GM12878 (cell line): ENCODE data around the gene GRK5. TPM values are rescaled to one million over a fixed set of nuclear protein-coding genes. Genes with fewer than 3 reads are reported as not detected.
"Not testable (repeated sequence)": the region's sequence is repeated elsewhere in the genome, so short reads cannot be mapped to it uniquely, and the experiment has no call there.

ENCODE experiments used
- ATAC-seq: fragments of 200-7000 bp; cut with Tn5 transposase; 3 replicates; pipeline ENCODE4 v1.9.1; 2020; ENCODE audit warnings: mild to moderate bottlenecking, moderate library complexity
- BruUV-seq: library from RNA; stranded (reverse); fragments of 400-500 nt; replicated peaks from 2 replicates; lab custom pipeline; 2021; lab: Mats Ljungman, UMichigan
- CTCF ChIA-PET: fragments of 300-600 bp; sonication (Branson Sonifier 250); formaldehyde crosslinking; extraction: SDS; loops from one replicate; lab custom pipeline; 2021; ENCODE audit warnings: inconsistent platforms; lab: Yijun Ruan, JAX
- POLR2A ChIA-PET: fragments of 350-600 bp; formaldehyde crosslinking; extraction: SDS; loops from one replicate; lab custom pipeline; 2021; ENCODE audit warnings: inconsistent platforms; lab: Charles Lee
- RAD21 ChIA-PET: fragments of 300-600 bp; sonication (Branson Sonifier 250); formaldehyde crosslinking; loops from one replicate; lab custom pipeline; 2023; ENCODE audit warnings: antibody characterized with exemption; ENCODE audit not compliant: unreplicated experiment; lab: Charles Lee
- SMC1A ChIA-PET: fragments of 300-600 bp; sonication (Branson Sonifier 250); formaldehyde crosslinking; loops from one replicate; lab custom pipeline; 2023; ENCODE audit not compliant: unreplicated experiment, uncharacterized antibody; lab: Charles Lee
- DNase-seq: peaks from one replicate; pipeline ENCODE4 v3.0.0-alpha.2; 2011; ENCODE audit warnings: low read depth, low spot score
- FAIRE-seq: peaks from 3 replicates; lab custom pipeline; 2011; peaks lifted over from hg19 to GRCh38; lab: Jason Lieb, UNC
- H2AFZ ChIP-seq: 2 replicates; pipeline ENCODE4 v1.6.0; 2011; ENCODE audit warnings: low read depth, low read length, control low read depth; ENCODE audit not compliant: control insufficient read depth
- H3K27ac ChIP-seq: 2 replicates; pipeline ENCODE4 v1.5.1; 2011; ENCODE audit warnings: control low read depth; ENCODE audit not compliant: control insufficient read depth, insufficient read depth
- H3K27me3 ChIP-seq, 2 experiments: replicated peaks in 1 of 2; 2 replicates each; pipeline versions ENCODE4 v1.6.0 to v1.6.1; 2011; ENCODE audit warnings: low read length in 1 of 2; ENCODE audit not compliant: control insufficient read depth in 2 of 2, insufficient read depth in 2 of 2
- H3K36me3 ChIP-seq, 2 experiments: 2 replicates each; pipeline ENCODE4 v1.5.1; 2011; ENCODE audit warnings: low read length in 1 of 2; ENCODE audit not compliant: control insufficient read depth in 2 of 2, insufficient read depth in 2 of 2
- H3K4me1 ChIP-seq: 2 replicates; pipeline ENCODE4 v1.6.1; 2011; ENCODE audit warnings: mild to moderate bottlenecking, low read length, moderate library complexity, mixed read lengths; ENCODE audit not compliant: control insufficient read depth, insufficient read depth
- H3K4me2 ChIP-seq: 2 replicates; pipeline ENCODE4 v1.6.0; 2011; ENCODE audit warnings: control low read depth; ENCODE audit not compliant: control insufficient read depth, insufficient read depth
- H3K4me3 ChIP-seq: fragments of 200-600 bp; sonication (generic); 2 replicates; pipeline ENCODE4 v1.5.1; 2016
- H3K79me2 ChIP-seq: 2 replicates; pipeline ENCODE4 v1.6.0; 2011; ENCODE audit warnings: low read length; ENCODE audit not compliant: control insufficient read depth, insufficient read depth
- H3K9ac ChIP-seq: 2 replicates; pipeline ENCODE4 v1.8.0; 2011; ENCODE audit warnings: low read length, control low read depth, mixed read lengths; ENCODE audit not compliant: control insufficient read depth, insufficient read depth
- H3K9me3 ChIP-seq: replicated peaks from 3 replicates; pipeline ENCODE4 v1.5.1; 2011; ENCODE audit warnings: mild to moderate bottlenecking, low read length; ENCODE audit not compliant: control insufficient read depth, insufficient read depth
- H4K20me1 ChIP-seq: 2 replicates; pipeline ENCODE4 v1.6.0; 2011; ENCODE audit not compliant: control insufficient read depth, insufficient read depth
- BHLHE40 ChIP-seq, 2 experiments: fragments of 450-650 bp in 1 of 2; IDR thresholded peaks; 2 replicates each; pipeline ENCODE4 v1.6.1; 2011 to 2017; ENCODE audit warnings: low read depth in 2 of 2, borderline replicate concordance in 1 of 2, improper control_type of control experiment in 1 of 2, low read length in 1 of 2, mild to moderate bottlenecking in 1 of 2
- CEBPZ ChIP-seq: fragments of 150-350 bp; IDR thresholded peaks from 2 replicates; pipeline ENCODE4 v1.6.1; 2016; ENCODE audit warnings: low read depth, low read length
- CREB1 ChIP-seq: IDR thresholded peaks from 2 replicates; pipeline ENCODE4 v1.6.1; 2012; ENCODE audit warnings: low read depth, mild to moderate bottlenecking, inconsistent platforms
- CREM ChIP-seq: IDR thresholded peaks from 2 replicates; pipeline ENCODE4 v1.6.1; 2014; ENCODE audit warnings: antibody characterized with exemption, low read depth
- GABPA ChIP-seq: IDR thresholded peaks from 2 replicates; pipeline ENCODE4 v1.6.1; 2014; ENCODE audit warnings: antibody characterized with exemption, low read depth, mild to moderate bottlenecking, inconsistent platforms
- NR2F1 ChIP-seq: fragments of 450-650 bp; conservative IDR thresholded peaks from 2 replicates; pipeline ENCODE4 v1.6.1; 2017; ENCODE audit warnings: mild to moderate bottlenecking
- POLR2A ChIP-seq: IDR thresholded peaks from 2 replicates; pipeline ENCODE4 v1.6.1; 2011; ENCODE audit warnings: low read depth, mild to moderate bottlenecking, low read length
- RELA ChIP-seq: fragments of 450-650 bp; IDR thresholded peaks from 2 replicates; pipeline ENCODE4 v1.8.0; 2014; ENCODE audit warnings: borderline replicate concordance; ENCODE audit not compliant: partially characterized antibody
- RUNX3 ChIP-seq: IDR thresholded peaks from 2 replicates; pipeline ENCODE4 v1.6.1; 2012; ENCODE audit warnings: low read length, inconsistent platforms
- TCF12 ChIP-seq: IDR thresholded peaks from 2 replicates; pipeline ENCODE4 v1.6.1; 2011; ENCODE audit warnings: low read depth, mild to moderate bottlenecking, low read length
- whole genome bisulfite sequencing: methylation state at CpG from one replicate; pipeline ENCODE4 v1.1.6; 2016; ENCODE audit warnings: low lambda C conversion rate; ENCODE audit not compliant: insufficient replicate concordance, insufficient coverage; ENCODE audit errors: missing lambda C conversion rate; 5-methylcytosine and 5-hydroxymethylcytosine counted together
- in situ Hi-C: fragments of 300-500 bp; cut with MboI; formaldehyde crosslinking; loops from 9 replicates; pipeline ENCODE4 v1.14.3; 2018; ENCODE audit warnings: mixed read lengths
- intact Hi-C: fragments of 100-400 bp; cut with micrococcal nuclease; formaldehyde crosslinking; loops from one replicate; pipeline ENCODE4 v1.14.2; 2022; ENCODE audit not compliant: unreplicated experiment
- polyA plus RNA-seq, 11 experiments: library from polyadenylated mRNA; depleted of rRNA in 4 of 11; unstranded in 6 of 11; stranded (reverse) in 5 of 11; fragments of >200 nt; fragmentation: Nextera tagmentation in 4 of 11; fragmentation: Illumina TruSeq in 1 of 11; extraction: Ambion mirVana in 4 of 11; extraction: Trizol in 1 of 11; gene quantifications; 1 replicate in 1 of 11; 2 replicates in 10 of 11; pipeline versions ENCODE4 v1.2.1 to v1.2.3, GENCODE V29; 2011 to 2016; ENCODE audit warnings: inconsistent platforms in 2 of 11, missing spikeins in 2 of 11, low read depth in 1 of 11
- total RNA-seq, 4 experiments: library from RNA; depleted of rRNA in 3 of 4; stranded (reverse); fragments of >200 nt in 3 of 4; fragmentation: Illumina TruSeq in 1 of 4; extraction: Trizol in 1 of 4; gene quantifications; 2 replicates each; pipeline versions ENCODE4 v1.2.1 to v1.2.3, GENCODE V29; 2013 to 2021
- TF ChIP-seq, protein P1 (sequence below): IDR thresholded peaks from 2 replicates; pipeline ENCODE4 v1.6.1; 2012; ENCODE audit warnings: low read depth, low read length, improper control_type of control experiment
- TF ChIP-seq, protein P2 (sequence below): fragments of 450-650 bp; IDR thresholded peaks from 2 replicates; pipeline ENCODE4 v1.6.1; 2016; ENCODE audit warnings: mild to moderate bottlenecking, moderate library complexity, borderline replicate concordance

Gene GRK5
- total and polyA plus RNA-seq, 10 of the 15 experiments (the other 5 are each of a cell fraction or from before 2014, with no cell fraction given): 0.11 to 22.1 (median 10.0) TPM

DNA sequence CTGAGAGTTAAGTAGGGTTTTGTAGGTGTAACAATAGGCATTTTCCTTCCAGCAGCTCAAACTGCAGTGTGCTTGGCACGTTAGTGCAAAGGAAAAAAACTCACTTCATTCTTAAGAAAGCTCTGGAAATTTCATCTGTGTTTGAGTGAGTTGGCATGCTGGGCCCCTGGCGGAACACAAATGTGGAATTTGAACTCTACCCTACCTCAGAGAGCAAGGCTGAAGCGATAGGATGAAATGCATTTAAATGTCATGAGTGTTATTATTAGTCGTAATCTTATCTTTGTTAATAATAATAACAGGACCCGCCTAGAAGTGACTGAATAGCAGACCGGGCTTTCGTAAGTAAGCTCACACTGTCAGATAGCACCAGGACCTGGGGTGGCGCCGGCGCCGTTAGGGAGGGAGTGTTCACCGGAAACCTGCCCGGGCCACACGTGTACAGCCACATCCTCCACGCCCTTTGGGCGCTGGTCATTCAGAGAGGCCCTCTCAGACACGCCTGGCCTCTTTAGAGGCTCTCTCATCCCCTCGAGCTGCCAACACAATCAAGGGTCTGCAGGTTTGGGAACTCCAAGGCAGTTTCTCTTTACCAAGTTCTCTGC, 63.5 kb downstream of the GRK5 start (continued):
- TF ChIP-seq CREB1 (peak; percentile 31; the same call in 1 of the 2 replicates), POLR2A (peak; percentile 64; the same call in 1 of the 2 replicates), NR2F1 (no peak), CEBPZ (no peak), GABPA (peak; percentile 74), RELA (no peak), BHLHE40 (IDR thresholded peaks at IDR 0.05; ENCODE audit: borderline replicate concordance in 1 of 2, low read depth in 2 of 2, low read length in 1 of 2) (peak; percentile 83 to 84), CREM (peak; percentile 40; the same call in 1 of the 2 replicates), RUNX3 (peak; percentile 77), TCF12 (no peak)
- TF ChIP-seq, protein P1, sequence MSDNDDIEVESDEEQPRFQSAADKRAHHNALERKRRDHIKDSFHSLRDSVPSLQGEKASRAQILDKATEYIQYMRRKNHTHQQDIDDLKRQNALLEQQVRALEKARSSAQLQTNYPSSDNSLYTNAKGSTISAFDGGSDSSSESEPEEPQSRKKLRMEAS: peak; percentile 83
- TF ChIP-seq, protein P2, sequence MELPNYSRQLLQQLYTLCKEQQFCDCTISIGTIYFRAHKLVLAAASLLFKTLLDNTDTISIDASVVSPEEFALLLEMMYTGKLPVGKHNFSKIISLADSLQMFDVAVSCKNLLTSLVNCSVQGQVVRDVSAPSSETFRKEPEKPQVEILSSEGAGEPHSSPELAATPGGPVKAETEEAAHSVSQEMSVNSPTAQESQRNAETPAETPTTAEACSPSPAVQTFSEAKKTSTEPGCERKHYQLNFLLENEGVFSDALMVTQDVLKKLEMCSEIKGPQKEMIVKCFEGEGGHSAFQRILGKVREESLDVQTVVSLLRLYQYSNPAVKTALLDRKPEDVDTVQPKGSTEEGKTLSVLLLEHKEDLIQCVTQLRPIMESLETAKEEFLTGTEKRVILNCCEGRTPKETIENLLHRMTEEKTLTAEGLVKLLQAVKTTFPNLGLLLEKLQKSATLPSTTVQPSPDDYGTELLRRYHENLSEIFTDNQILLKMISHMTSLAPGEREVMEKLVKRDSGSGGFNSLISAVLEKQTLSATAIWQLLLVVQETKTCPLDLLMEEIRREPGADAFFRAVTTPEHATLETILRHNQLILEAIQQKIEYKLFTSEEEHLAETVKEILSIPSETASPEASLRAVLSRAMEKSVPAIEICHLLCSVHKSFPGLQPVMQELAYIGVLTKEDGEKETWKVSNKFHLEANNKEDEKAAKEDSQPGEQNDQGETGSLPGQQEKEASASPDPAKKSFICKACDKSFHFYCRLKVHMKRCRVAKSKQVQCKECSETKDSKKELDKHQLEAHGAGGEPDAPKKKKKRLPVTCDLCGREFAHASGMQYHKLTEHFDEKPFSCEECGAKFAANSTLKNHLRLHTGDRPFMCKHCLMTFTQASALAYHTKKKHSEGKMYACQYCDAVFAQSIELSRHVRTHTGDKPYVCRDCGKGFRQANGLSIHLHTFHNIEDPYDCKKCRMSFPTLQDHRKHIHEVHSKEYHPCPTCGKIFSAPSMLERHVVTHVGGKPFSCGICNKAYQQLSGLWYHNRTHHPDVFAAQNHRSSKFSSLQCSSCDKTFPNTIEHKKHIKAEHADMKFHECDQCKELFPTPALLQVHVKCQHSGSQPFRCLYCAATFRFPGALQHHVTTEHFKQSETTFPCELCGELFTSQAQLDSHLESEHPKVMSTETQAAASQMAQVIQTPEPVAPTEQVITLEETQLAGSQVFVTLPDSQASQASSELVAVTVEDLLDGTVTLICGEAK: peak; percentile 56; the same call in 1 of the 2 replicates

DNA sequence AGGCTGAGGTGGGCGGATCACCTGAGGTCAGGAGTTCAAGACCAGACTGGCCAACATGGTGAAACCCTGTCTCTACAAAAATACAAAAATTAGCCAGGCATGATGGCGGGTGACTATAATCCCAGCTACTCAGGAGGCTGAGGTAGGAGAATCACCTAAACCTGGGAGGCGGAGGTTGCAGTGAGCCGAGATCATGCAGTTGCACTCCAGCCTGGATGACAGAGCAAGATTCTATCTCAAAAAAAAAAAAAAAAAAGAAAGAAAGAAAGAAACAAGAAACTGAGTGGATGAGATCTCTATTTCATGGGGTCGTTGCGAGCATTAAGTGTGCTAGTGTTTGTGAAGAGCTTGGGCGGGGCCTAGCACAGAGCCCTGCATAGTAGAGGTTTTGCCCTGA, 65.0 kb downstream of the GRK5 start:
- H3K36me3 ChIP-seq, in situ Hi-C loops, H3K4me2 ChIP-seq, DNase-seq, H3K9ac ChIP-seq, H2AFZ ChIP-seq, FAIRE-seq, H3K4me3 ChIP-seq, ATAC-seq, H3K27me3 ChIP-seq, H3K27ac ChIP-seq, BruUV-seq, H3K9me3 ChIP-seq, intact Hi-C loops, H4K20me1 ChIP-seq: not testable (repeated sequence)
- 98% methylated on average over 5 of the region's 7 CpGs for WGBS
- RAD21 ChIA-PET: interaction anchor here (2.0 kb wide), 1 partner anchor 13 kb away, joined by 5 read pairs; no protein-coding TSS in a partner anchor
- Histone ChIP-seq H3K4me1 (peaks cover 47% of the 10 kb centered on the region), H3K79me2 (peaks cover 12% of the 10 kb centered on the region)
- SMC1A ChIA-PET: interaction anchor here (0.6 to 2.1 kb wide), 3 partner anchors 16 to 61 kb away, joined by 3 to 10 read pairs (median 6); no protein-coding TSS in a partner anchor
- CTCF ChIA-PET: interaction anchor here (1.5 kb wide), 1 partner anchor 63 kb away, joined by 6 read pairs; no protein-coding TSS in a partner anchor
- POLR2A ChIA-PET: interaction anchor here (1.8 to 3.1 kb wide), 3 partner anchors 17 to 63 kb away, joined by 5 to 14 read pairs (median 9); no protein-coding TSS in a partner anchor
